Astrocyte (in vitro differentiated cells and primary cell): ENCODE measurements around the gene GP1BA.

Experiments
- EZH2 ChIP-seq: IDR thresholded peaks from 2 replicates; pipeline ENCODE4 v1.6.1; 2012; ENCODE audit warnings: mild to moderate bottlenecking, low read length, inconsistent platforms; ENCODE audit not compliant: insufficient read depth
- TF ChIP-seq, protein P1 (sequence below): IDR thresholded peaks from 2 replicates; pipeline ENCODE4 v1.5.1; 2011; ENCODE audit warnings: low read depth, mild to moderate bottlenecking, inconsistent platforms, low read length, moderate library complexity; ENCODE audit not compliant: insufficient read depth

DNA sequence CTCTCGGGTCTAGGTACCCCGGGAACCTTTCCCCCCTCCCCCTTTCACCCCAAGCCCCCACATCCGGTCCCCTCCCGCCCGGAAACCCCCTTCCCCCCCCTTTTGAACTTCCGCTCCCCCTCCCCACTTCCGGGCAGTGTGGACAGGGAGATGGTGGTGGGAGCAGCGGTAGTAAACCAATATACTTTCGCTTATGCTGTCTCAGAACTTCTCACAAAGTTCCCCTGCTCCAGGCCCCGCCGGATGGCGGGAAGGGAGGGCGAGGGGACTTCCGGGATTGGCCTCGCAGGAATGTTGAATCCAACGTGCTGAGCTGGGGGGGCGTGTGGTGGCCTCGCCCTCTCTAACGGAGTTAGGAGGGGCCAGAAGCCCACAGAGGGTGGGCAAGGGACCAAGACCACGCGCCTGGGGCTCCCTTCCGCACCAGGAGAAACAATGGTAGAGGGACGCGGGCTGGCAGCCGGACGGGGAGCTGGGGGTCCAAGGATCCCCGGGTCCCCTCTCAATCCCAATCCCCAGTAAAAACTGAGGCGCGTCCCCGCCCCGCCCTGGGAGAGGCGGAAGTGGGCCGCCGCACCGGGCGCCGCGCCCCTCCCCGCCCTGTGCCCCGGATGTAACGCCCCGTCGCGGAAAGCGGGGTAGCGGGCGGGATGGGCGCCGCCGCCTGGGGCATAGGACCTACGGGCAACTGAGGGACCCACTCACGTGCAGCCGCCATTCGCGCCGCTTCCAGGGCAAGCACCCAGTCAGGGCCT, 15.5 kb downstream of the GP1BA start:
- TF ChIP-seq, protein P1, sequence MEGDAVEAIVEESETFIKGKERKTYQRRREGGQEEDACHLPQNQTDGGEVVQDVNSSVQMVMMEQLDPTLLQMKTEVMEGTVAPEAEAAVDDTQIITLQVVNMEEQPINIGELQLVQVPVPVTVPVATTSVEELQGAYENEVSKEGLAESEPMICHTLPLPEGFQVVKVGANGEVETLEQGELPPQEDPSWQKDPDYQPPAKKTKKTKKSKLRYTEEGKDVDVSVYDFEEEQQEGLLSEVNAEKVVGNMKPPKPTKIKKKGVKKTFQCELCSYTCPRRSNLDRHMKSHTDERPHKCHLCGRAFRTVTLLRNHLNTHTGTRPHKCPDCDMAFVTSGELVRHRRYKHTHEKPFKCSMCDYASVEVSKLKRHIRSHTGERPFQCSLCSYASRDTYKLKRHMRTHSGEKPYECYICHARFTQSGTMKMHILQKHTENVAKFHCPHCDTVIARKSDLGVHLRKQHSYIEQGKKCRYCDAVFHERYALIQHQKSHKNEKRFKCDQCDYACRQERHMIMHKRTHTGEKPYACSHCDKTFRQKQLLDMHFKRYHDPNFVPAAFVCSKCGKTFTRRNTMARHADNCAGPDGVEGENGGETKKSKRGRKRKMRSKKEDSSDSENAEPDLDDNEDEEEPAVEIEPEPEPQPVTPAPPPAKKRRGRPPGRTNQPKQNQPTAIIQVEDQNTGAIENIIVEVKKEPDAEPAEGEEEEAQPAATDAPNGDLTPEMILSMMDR, result no peak
- no peak for TF ChIP-seq EZH2
